Embryonic facial prominence (tissue), 1 donor: ENCODE results near the gene SELENBP1.
"Not testable (repeated sequence)": the region's sequence is repeated elsewhere in the genome, so short reads cannot be mapped to it uniquely, and the experiment has no call there.

Experiments used
- DNase-seq: peaks from one replicate; pipeline ENCODE4 v3.0.0-alpha.2; 2016; ENCODE audit errors: extremely low spot score

SELENBP1 gene

GRCh38 chr1:151377150-151377884 is 4.8 kb upstream of the SELENBP1 start:
- no peak for DNase-seq

GRCh38 chr1:151373196-151373595 is 691 bp upstream of the SELENBP1 start:
- no peak for DNase-seq

GRCh38 chr1:151371370-151372057 is 991 bp downstream of the SELENBP1 start:
- DNase-seq: no peak

GRCh38 chr1:151370211-151370911 is 2.1 kb downstream of the SELENBP1 start:
- no peak for DNase-seq

GRCh38 chr1:151369621-151370048 is 2.9 kb downstream of the SELENBP1 start:
- DNase-seq: no peak

GRCh38 chr1:151369302-151369610 is 3.2 kb downstream of the SELENBP1 start:
- no peak for DNase-seq

GRCh38 chr1:151368393-151369301 is 3.9 kb downstream of the SELENBP1 start:
- DNase-seq: no peak

GRCh38 chr1:151367658-151368392 is 4.7 kb downstream of the SELENBP1 start:
- DNase-seq: no peak

- no peak for DNase-seq
Measured at GRCh38 chr1:151364996-151365395, 7.5 kb downstream of the SELENBP1 start.

GRCh38 chr1:151362308-151363155 is 10.0 kb downstream of the SELENBP1 start:
- no peak for DNase-seq

GRCh38 chr1:151361883-151362282 is 10.6 kb downstream of the SELENBP1 start:
- no peak for DNase-seq

- no peak for DNase-seq
Measured at GRCh38 chr1:151356696-151357095, 15.8 kb downstream of the SELENBP1 start.

- no peak for DNase-seq
Measured at GRCh38 chr1:151352021-151352718, 20.3 kb downstream of the SELENBP1 start.

GRCh38 chr1:151350323-151350722 is 22.2 kb downstream of the SELENBP1 start:
- not testable (repeated sequence) for DNase-seq

- no peak for DNase-seq
Measured at GRCh38 chr1:151347523-151348246, 24.8 kb downstream of the SELENBP1 start.

- DNase-seq: peak; percentile 95
Measured at GRCh38 chr1:151346769-151347522, 25.6 kb downstream of the SELENBP1 start, which contains the start of gene RFX5. Gene RFX5 (minus strand): TSS chr1:151347252. CDS start chr1:151346320, 932 bp downstream.

GRCh38 chr1:151346082-151346768 is 26.3 kb downstream of the SELENBP1 start:
- DNase-seq: no peak
